ENCODE measurements around the gene PAPPA.

The PAPPA gene

DNA sequence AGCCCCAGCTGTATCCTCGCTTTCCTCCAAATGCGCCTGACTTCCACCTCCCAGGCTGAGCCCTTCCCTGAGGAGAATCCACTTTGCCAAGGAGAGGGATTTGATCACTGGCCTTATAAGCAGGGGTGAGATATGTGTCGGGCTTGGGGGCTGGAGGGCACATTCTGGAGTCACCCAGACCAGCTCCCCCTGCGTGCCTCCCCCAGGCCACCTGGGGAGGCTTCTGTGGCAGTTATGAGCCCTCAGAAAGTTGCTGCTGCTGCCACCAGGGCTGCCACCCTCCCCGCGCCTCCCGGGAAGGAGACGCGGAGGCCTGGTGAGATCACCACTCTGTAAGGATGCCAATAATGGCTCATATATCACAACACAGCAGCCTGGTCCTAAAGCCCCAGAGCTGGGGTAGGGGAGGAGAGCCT is 211.5 kb downstream of the PAPPA start:
- no peak for DNase-seq (ENCODE audit: low read depth)
- no peak overlapping the region for H3K4me3 ChIP-seq (ENCODE audit: low read depth, low read length)
- TF ChIP-seq, protein P1, sequence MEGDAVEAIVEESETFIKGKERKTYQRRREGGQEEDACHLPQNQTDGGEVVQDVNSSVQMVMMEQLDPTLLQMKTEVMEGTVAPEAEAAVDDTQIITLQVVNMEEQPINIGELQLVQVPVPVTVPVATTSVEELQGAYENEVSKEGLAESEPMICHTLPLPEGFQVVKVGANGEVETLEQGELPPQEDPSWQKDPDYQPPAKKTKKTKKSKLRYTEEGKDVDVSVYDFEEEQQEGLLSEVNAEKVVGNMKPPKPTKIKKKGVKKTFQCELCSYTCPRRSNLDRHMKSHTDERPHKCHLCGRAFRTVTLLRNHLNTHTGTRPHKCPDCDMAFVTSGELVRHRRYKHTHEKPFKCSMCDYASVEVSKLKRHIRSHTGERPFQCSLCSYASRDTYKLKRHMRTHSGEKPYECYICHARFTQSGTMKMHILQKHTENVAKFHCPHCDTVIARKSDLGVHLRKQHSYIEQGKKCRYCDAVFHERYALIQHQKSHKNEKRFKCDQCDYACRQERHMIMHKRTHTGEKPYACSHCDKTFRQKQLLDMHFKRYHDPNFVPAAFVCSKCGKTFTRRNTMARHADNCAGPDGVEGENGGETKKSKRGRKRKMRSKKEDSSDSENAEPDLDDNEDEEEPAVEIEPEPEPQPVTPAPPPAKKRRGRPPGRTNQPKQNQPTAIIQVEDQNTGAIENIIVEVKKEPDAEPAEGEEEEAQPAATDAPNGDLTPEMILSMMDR (IDR thresholded peaks at IDR 0.05; ENCODE audit: low read depth, low read length): no peak
- TF ChIP-seq, protein P2, sequence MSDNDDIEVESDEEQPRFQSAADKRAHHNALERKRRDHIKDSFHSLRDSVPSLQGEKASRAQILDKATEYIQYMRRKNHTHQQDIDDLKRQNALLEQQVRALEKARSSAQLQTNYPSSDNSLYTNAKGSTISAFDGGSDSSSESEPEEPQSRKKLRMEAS (IDR thresholded peaks at IDR 0.05; ENCODE audit: low read depth, low read length): no peak
- TF ChIP-seq MYC (IDR thresholded peaks at IDR 0.05; ENCODE audit: low read depth, low read length) (no peak), POLR2A (IDR thresholded peaks at IDR 0.05; ENCODE audit: extremely low read depth, insufficient read length) (no peak)

DNA sequence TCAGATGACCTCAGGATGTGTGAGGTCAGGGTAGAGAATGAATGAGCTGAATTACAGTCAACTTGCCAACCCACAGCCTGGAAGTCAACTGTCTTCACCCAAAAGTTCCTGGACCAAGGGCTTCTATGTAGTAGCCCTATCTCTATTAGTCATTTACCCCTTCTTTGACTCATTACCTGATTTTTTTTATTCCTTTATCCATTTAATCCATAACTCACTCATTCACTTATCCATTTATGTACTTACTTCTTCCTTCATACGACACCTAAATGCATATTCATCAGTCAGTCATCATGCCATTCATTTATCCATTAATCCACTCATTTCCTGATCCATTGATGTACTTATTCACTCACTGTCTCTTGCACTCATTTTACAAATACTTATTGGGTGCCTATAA is 212.7 kb downstream of the PAPPA start:
- TF ChIP-seq POLR2A (IDR thresholded peaks at IDR 0.05; ENCODE audit: extremely low read depth, insufficient read length) (no peak), MYC (IDR thresholded peaks at IDR 0.05; ENCODE audit: low read depth, low read length) (no peak)
- TF ChIP-seq, protein P1 (IDR thresholded peaks at IDR 0.05; ENCODE audit: low read depth, low read length): no peak
- TF ChIP-seq, protein P2 (IDR thresholded peaks at IDR 0.05; ENCODE audit: low read depth, low read length): no peak
- DNase-seq (ENCODE audit: low read depth): no peak
- no peak overlapping the region for H3K4me3 ChIP-seq (ENCODE audit: low read depth, low read length)

DNA sequence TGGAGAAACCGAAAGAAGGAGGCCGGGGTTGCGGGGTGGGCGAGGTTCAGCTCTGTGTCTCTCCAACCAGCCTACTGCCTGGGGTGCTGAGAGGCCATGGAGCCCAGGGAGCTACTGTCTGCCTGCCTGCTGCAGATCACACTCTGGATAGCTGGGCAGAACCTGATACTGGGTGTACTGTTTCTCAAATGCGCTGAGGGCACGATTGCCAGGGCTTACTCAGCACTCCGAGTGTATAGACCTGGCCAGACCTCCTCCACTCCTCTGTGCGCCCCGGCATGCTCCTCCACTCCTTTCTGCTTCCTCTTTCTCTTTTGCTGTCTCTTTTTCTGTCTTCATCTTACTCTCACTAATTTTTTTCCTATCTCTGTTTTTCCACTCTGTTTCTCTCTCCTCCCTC is 215.1 kb downstream of the PAPPA start:
- H3K4me3 ChIP-seq (ENCODE audit: low read depth, low read length): no peak overlapping the region
- TF ChIP-seq POLR2A (IDR thresholded peaks at IDR 0.05; ENCODE audit: extremely low read depth, insufficient read length) (no peak), MYC (IDR thresholded peaks at IDR 0.05; ENCODE audit: low read depth, low read length) (no peak)
- TF ChIP-seq, protein P1 (IDR thresholded peaks at IDR 0.05; ENCODE audit: low read depth, low read length): no peak
- TF ChIP-seq, protein P2 (IDR thresholded peaks at IDR 0.05; ENCODE audit: low read depth, low read length): no peak
- DNase-seq (ENCODE audit: low read depth): no peak

DNA sequence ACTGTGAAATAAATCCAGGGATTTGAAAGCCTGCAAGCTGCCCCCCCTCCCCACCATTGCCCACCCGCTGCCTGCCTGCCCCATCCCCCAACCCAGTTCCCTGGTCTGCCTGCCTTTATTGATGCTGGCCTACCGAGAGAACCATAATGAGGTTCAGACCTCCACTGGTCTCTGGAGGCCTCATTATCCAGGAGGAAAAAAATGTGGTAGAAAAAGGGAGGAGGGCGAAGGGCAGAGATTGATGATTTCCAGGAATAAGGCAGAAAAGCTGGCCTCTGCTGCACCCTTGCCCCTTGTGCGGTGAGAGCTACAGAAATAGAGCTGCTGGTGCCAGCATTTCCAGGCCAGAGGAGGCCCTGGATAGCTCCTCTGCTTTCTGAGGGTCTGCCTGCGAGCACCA is 216.1 kb downstream of the PAPPA start:
- TF ChIP-seq MYC (IDR thresholded peaks at IDR 0.05; ENCODE audit: low read depth, low read length) (no peak), POLR2A (IDR thresholded peaks at IDR 0.05; ENCODE audit: extremely low read depth, insufficient read length) (no peak)
- TF ChIP-seq, protein P1 (IDR thresholded peaks at IDR 0.05; ENCODE audit: low read depth, low read length): no peak
- TF ChIP-seq, protein P2 (IDR thresholded peaks at IDR 0.05; ENCODE audit: low read depth, low read length): no peak
- H3K4me3 ChIP-seq (ENCODE audit: low read depth, low read length): no peak overlapping the region
- DNase-seq (ENCODE audit: low read depth): no peak

DNA sequence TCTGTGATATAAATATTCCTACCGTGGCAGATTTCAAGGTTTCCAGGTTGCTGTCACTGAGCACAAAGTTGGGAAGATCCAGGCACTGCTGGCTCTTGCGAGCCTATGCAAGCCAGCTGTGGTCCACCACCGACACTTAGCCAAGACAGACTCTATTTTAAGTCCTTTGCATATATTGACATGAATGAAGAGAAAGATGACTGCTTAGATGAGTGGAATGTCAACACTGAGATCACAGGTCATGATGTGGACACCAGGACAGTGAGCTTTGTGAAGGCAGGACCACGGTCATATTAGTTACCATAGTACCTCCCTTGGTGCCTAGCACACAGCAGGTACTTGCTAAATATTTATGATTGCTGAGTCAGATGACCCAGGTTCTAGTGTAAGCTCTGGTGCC is 217.0 kb downstream of the PAPPA start:
- no peak overlapping the region for H3K4me3 ChIP-seq (ENCODE audit: low read depth, low read length)
- no peak for TF ChIP-seq MYC (IDR thresholded peaks at IDR 0.05; ENCODE audit: low read depth, low read length)
- no peak for TF ChIP-seq POLR2A (IDR thresholded peaks at IDR 0.05; ENCODE audit: extremely low read depth, insufficient read length)
- TF ChIP-seq, protein P1 (IDR thresholded peaks at IDR 0.05; ENCODE audit: low read depth, low read length): no peak
- TF ChIP-seq, protein P2 (IDR thresholded peaks at IDR 0.05; ENCODE audit: low read depth, low read length): no peak
- DNase-seq (ENCODE audit: low read depth): no peak
